Peyer's patch (tissue), 4 donors: ENCODE results near the gene FEZ2. TPM values are rescaled to one million over a fixed set of nuclear protein-coding genes. Genes with fewer than 3 reads are reported as not detected.

Experiments used
- DNase-seq, 3 donors: peaks; one replicate each; pipeline ENCODE4 v3.0.0-alpha.2; 2017 to 2019
- H3K27ac ChIP-seq, 4 donors: fragments of 200-600 bp; sonication (generic); one replicate each; pipeline ENCODE4 v1.5.1; 2016 to 2019
- H3K27me3 ChIP-seq, 2 donors: fragments of 200-600 bp; sonication (generic); one replicate each; pipeline ENCODE4 v1.5.1; 2019
- H3K36me3 ChIP-seq, 3 donors: fragments of 200-600 bp; sonication (generic); one replicate each; pipeline ENCODE4 v1.5.1; 2016 to 2019
- H3K4me1 ChIP-seq, 4 donors: fragments of 200-600 bp; sonication (generic); one replicate each; pipeline ENCODE4 v1.5.1; 2016 to 2019
- H3K4me3 ChIP-seq, 4 donors: fragments of 200-600 bp; sonication (generic); 1 replicate in 3 of 4; 2 replicates in 1 of 4; pipeline ENCODE4 v1.5.1; 2016 to 2019; ENCODE audit warnings: mild to moderate bottlenecking in 1 of 4
- H3K9me3 ChIP-seq, 4 donors: fragments of 200-600 bp; sonication (generic); one replicate each; pipeline ENCODE4 v1.5.1; 2016 to 2019; ENCODE audit warnings: mild to moderate bottlenecking in 1 of 4
- POLR2A ChIP-seq, 2 donors: fragments of 450-650 bp; IDR thresholded peaks; one replicate each; pipeline ENCODE4 v1.5.1; 2017; ENCODE audit warnings: antibody characterized with exemption in 2 of 2, mild to moderate bottlenecking in 2 of 2, moderate library complexity in 2 of 2
- total RNA-seq, 4 donors: library from RNA; depleted of rRNA; stranded (reverse); fragments of >200 nt; gene quantifications; one replicate each; pipeline ENCODE4 v1.1.0, GENCODE V29; 2016
- TF ChIP-seq, protein P1 (sequence below), 6 experiments: fragments of 450-650 bp in 4 of 6; fragments of 200-600 bp in 2 of 6; sonication (generic) in 1 of 6; IDR thresholded peaks; one replicate each; pipeline ENCODE4 v1.5.1; 2017 to 2019; ENCODE audit warnings: antibody characterized with exemption in 6 of 6, mild to moderate bottlenecking in 3 of 6, moderate library complexity in 1 of 6

The FEZ2 gene
- total RNA-seq, 4 donors from 2014 or later = 53.4 to 97.4 (median 64.4) TPM

DNA sequence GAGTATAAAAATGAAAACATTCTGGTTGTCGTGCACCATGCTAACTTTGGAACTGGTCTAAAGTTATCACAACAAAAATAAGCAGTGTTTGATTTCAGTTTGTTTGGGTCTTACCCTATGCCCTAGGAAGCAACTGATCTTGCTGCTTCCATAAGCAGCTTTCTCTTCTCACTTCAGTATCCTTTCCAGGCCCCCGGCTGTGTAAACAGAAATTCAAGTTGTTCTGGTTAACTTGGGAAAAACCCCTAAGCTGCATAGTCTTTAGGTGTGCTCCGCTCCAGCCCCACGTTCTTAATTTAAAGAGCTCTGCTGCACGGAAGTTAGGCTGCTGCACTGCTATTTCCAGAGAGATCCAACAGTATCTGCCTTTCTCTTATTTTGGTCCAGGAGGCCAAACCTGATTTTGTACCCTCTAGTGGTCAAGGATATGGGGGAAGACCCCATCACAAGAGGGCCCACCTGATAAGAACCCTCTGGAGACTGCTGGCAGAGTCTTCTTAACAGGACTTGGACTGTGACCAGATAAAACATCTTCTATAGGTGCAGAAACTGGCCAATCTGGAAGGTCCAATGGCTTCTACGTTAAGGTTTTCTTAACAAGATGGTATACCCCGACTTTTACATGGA is 69.1 kb downstream of the FEZ2 start:
- TF ChIP-seq, protein P1, sequence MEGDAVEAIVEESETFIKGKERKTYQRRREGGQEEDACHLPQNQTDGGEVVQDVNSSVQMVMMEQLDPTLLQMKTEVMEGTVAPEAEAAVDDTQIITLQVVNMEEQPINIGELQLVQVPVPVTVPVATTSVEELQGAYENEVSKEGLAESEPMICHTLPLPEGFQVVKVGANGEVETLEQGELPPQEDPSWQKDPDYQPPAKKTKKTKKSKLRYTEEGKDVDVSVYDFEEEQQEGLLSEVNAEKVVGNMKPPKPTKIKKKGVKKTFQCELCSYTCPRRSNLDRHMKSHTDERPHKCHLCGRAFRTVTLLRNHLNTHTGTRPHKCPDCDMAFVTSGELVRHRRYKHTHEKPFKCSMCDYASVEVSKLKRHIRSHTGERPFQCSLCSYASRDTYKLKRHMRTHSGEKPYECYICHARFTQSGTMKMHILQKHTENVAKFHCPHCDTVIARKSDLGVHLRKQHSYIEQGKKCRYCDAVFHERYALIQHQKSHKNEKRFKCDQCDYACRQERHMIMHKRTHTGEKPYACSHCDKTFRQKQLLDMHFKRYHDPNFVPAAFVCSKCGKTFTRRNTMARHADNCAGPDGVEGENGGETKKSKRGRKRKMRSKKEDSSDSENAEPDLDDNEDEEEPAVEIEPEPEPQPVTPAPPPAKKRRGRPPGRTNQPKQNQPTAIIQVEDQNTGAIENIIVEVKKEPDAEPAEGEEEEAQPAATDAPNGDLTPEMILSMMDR (IDR thresholded peaks at IDR 0.05) = no peak
- TF ChIP-seq POLR2A (IDR thresholded peaks at IDR 0.05) = no peak
- DNase-seq = no peak
- no peak overlapping the region for H3K27ac ChIP-seq
- H3K4me1 ChIP-seq = no peaks in the 10 kb centered on the region
- no peaks in the 10 kb centered on the region for H3K9me3 ChIP-seq
- no peak overlapping the region for H3K4me3 ChIP-seq
- no peaks in the 10 kb centered on the region for H3K27me3 ChIP-seq
- H3K36me3 ChIP-seq = peaks cover 0 to 8% (median 0%) of the 10 kb centered on the region in 3 donors

DNA sequence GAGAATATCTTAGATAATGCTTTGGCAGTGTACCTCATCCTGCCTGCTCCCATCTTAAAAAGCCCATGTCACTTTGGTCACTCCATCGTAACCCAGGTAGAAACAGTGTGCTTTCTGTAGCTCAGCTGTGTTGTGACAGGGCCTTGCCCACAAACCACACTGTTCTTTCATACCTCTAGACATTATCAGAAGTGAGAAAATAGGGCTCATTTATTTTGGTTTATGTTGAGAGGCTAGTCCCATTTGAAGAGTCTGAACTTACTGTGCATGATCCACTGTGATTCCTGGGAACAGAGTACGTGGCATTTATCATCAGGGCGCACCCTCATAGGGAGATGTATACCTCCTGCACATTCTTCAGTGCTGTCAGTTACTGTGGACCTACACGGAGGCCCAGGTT is 69.7 kb downstream of the FEZ2 start:
- H3K4me3 ChIP-seq = no peak overlapping the region
- no peak overlapping the region for H3K27ac ChIP-seq
- DNase-seq = no peak
- TF ChIP-seq POLR2A (IDR thresholded peaks at IDR 0.05) = no peak
- TF ChIP-seq, protein P1 (IDR thresholded peaks at IDR 0.05) = no peak
- H3K27me3 ChIP-seq = no peaks in the 10 kb centered on the region
- H3K4me1 ChIP-seq = no peaks in the 10 kb centered on the region
- no peaks in the 10 kb centered on the region for H3K9me3 ChIP-seq
- peaks cover 0 to 10% (median 0%) of the 10 kb centered on the region in 3 donors for H3K36me3 ChIP-seq

DNA sequence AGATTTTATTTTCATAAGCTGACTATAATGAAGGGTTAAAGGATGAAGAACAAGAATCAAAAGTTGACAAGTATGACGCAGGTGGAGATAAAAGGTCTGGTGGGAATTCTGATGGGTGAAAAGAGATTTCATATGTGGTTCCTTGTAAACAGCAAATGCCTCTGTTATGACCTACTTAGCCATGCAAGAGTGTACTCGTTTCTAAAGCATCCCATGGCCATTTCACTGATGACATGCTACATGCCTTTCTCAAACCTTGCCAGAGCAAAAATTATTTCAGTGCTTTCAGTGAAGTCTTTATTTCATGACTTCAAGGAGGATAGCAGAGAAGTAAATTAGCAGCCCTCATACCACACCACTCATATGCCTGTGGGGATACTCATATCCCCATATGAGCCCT is 71.7 kb downstream of the FEZ2 start:
- H3K27me3 ChIP-seq = no peaks in the 10 kb centered on the region
- H3K27ac ChIP-seq = no peak overlapping the region
- H3K9me3 ChIP-seq = no peaks in the 10 kb centered on the region
- peaks cover 0 to 21% (median 0%) of the 10 kb centered on the region in 3 donors for H3K36me3 ChIP-seq
- H3K4me3 ChIP-seq = no peak overlapping the region
- DNase-seq = no peak
- no peak for TF ChIP-seq POLR2A (IDR thresholded peaks at IDR 0.05)
- TF ChIP-seq, protein P1 (IDR thresholded peaks at IDR 0.05) = no peak
- no peaks in the 10 kb centered on the region for H3K4me1 ChIP-seq

DNA sequence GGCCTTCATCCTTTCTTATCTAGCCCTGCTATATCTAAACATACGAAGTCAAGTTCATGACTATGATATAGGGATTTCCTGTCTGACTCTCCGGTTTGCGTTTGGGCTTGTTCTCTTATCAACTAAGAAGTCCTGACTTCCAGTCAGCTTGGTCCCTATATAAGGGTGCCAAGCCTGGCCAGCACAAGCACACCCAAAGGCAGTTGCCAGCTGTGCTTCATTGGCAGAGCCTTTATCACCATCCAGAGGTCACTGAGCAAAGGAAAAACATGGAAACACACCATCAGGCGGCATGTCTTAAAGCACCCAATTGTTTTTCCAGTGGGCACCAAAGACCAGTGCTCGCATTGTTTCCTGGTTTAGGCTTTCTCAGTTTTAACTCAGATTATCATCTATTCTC is 72.7 kb downstream of the FEZ2 start:
- no peak overlapping the region for H3K4me3 ChIP-seq
- no peaks in the 10 kb centered on the region for H3K27me3 ChIP-seq
- no peaks in the 10 kb centered on the region for H3K9me3 ChIP-seq
- no peak for TF ChIP-seq POLR2A (IDR thresholded peaks at IDR 0.05)
- TF ChIP-seq, protein P1 (IDR thresholded peaks at IDR 0.05) = no peak
- H3K36me3 ChIP-seq = peaks cover 0 to 21% (median 0%) of the 10 kb centered on the region in 3 donors
- no peak for DNase-seq
- no peaks in the 10 kb centered on the region for H3K4me1 ChIP-seq
- H3K27ac ChIP-seq = no peak overlapping the region

DNA sequence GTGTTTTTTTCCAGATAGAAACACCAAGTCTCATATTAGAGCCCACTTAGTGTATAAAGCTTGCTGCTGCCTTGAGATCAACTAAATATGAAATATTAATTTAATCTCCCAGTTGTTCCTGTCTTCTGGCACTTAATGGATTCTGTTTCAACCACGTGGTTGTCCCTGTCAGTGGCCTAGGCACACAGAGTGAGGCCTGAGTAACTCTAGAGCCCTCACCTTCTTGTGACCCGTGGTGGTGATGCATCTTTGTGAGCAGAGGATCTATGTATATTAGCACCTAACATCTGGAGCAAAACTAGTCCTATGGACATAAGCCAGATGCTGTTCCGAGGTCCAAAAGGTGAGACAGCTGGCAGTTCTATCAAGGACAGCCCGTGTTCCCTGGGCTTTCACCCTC is 74.8 kb downstream of the FEZ2 start:
- Histone ChIP-seq H3K27ac (no peak overlapping the region), H3K27me3 (no peaks in the 10 kb centered on the region), H3K36me3 (peaks cover 0 to 26% (median 0%) of the 10 kb centered on the region in 3 donors), H3K9me3 (no peaks in the 10 kb centered on the region), H3K4me3 (no peak overlapping the region), H3K4me1 (no peaks in the 10 kb centered on the region)
- DNase-seq = no peak
- TF ChIP-seq, protein P1 (IDR thresholded peaks at IDR 0.05) = no peak
- no peak for TF ChIP-seq POLR2A (IDR thresholded peaks at IDR 0.05)
